Stimulated activated naive CD4-positive, alpha-beta T cell treated with Interleukin-2 at 50 U/mL for 16 hours (primary cell): ENCODE results near the gene SLC16A1.
"Not testable (repeated sequence)": the region's sequence is repeated elsewhere in the genome, so short reads cannot be mapped to it uniquely, and the experiment has no call there.

Experiments
- DNase-seq: peaks from one replicate; lab custom pipeline; 2025; lab: John Stamatoyannopoulos, UW

Gene SLC16A1

DNA sequence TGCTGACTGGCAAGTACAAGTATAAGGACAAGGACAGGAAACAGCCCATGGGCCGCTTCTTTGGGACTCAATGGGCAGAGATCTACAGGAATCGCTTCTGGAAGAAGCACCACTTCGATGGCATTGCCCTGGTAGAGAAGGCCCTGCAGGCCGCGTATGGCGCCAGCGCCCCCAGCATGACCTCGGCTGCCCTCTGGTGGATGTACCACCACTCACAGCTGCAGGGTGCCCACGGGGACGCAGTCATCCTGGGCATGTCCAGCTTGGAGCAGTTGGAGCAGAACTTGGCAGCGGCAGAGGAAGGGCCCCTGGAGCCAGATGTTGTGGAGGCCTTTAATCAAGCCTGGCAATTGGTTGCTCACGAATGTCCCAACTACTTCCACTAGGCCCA, 32.0 kb downstream of the SLC16A1 start:
- DNase-seq, result no peak

GRCh38 chr1:112923234-112923958, 32.6 kb downstream of the SLC16A1 start:
- DNase-seq, result no peak

GRCh38 chr1:112911506-112912220, 44.3 kb downstream of the SLC16A1 start:
- no peak for DNase-seq

GRCh38 chr1:112909847-112910246, 46.1 kb downstream of the SLC16A1 start:
- DNase-seq, result no peak

DNA sequence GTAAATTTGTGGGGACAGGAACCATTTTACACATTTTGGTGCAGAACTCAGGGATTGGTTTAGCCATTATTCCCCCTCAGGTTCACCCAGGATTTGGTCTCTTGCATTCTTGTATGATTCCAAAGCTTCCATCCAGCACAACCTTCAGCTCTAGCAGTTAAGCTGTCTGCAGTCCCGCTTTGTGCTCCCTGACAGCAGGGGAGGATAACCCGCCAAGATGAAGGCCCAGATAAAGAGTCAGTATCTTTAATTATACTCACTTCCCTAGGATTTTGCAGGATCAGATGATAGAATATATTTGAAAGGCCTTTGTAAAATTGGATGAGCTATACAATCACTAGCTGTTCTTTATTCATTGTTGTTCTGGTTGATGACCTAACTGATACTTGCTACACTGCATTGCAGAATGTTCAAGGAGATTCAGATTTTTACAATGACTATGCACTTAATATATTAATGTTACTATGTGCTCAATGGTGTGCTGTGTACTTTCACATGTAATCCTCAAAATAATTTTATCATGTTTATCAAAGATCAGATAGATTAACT, 49.8 kb downstream of the SLC16A1 start:
- no peak for DNase-seq

GRCh38 chr1:112905395-112906149, 50.4 kb downstream of the SLC16A1 start:
- no peak for DNase-seq

GRCh38 chr1:112904831-112905261, 51.1 kb downstream of the SLC16A1 start:
- no peak for DNase-seq

- peak; percentile 61 for DNase-seq
Measured at GRCh38 chr1:112904071-112904830, 51.7 kb downstream of the SLC16A1 start.

GRCh38 chr1:112902221-112902620, 53.8 kb downstream of the SLC16A1 start:
- no peak for DNase-seq

GRCh38 chr1:112901387-112901786, 54.6 kb downstream of the SLC16A1 start:
- no peak for DNase-seq

- no peak for DNase-seq
Measured at GRCh38 chr1:112896783-112897182, 59.2 kb downstream of the SLC16A1 start.

GRCh38 chr1:112894561-112895011, 61.4 kb downstream of the SLC16A1 start:
- DNase-seq, result no peak

GRCh38 chr1:112894010-112894292, 62.0 kb downstream of the SLC16A1 start:
- no peak for DNase-seq

GRCh38 chr1:112893288-112894009, 62.5 kb downstream of the SLC16A1 start:
- no peak for DNase-seq

DNA sequence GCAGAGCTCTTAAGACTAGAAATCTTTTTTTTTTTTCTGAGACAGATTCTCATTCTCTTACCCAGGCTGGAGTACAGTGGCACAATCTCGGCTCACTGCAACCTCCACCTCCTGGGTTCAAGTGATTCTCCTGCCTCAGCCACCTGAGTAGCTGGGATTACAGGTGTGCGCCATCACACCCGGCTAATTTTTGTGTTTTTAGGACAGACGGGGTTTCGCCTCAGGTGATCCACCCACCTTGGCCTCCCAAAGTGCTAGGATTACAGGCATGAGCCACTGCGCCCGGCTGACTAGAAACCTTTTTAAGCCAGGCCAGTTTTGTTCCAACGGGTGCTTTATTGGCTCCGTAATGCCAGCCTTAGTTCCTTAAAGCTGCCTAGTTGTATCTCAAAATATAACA, 66.1 kb downstream of the SLC16A1 start:
- DNase-seq, result not testable (repeated sequence)

- DNase-seq, result no peak
Measured at GRCh38 chr1:112889052-112889768, 66.8 kb downstream of the SLC16A1 start.

DNA sequence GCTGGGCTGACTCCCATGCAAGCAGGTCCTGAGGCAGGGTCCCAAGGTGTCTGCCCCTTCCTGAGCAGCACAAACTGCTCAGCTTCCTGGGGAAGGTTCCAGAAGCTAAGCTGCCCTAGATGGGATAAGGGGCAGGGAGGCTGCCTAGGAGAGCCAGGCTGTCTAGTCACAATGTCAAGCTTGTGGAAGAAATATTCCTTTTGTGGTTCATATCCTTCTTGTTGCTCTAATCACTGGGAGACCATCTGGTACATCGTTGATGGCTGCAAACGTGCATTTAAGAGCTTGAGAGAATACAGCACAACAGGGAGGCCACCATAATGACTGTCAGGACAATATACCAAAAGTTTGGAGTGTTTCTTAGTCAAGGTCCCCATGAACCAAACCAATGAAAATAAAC, 67.4 kb downstream of the SLC16A1 start:
- DNase-seq, result no peak

DNA sequence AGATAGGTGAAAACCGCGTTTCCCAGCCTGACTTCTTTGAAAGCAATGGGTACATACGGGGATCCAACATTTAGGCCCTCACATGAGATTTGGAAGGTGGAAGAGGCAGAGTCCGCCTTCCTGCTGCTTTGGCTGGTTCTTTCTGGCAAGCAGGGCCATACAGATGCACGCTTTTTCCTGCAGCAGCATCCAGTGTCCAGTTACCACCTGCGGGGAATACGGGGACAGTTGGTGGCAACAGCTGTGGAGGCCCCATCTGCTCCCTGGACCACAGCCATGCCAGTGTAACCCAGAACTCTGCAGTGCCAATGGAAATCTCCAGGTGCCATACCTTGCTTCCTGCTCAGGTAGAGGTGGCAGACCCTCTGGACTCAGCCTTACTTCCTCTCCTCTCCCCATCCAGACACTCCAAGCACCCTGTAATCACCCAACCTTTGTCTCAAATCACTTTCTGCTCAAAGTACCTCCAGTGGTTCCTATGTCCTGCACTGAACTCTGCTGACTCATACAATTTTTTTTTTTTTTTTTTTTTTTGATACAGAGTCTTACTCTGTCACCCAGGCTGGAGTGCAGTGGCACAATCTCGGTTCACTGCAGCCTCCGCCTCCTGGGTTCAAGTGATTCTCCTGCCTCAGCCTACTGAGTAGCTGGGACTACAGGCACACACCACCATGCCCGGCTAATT, 68.3 kb downstream of the SLC16A1 start:
- no peak for DNase-seq

DNA sequence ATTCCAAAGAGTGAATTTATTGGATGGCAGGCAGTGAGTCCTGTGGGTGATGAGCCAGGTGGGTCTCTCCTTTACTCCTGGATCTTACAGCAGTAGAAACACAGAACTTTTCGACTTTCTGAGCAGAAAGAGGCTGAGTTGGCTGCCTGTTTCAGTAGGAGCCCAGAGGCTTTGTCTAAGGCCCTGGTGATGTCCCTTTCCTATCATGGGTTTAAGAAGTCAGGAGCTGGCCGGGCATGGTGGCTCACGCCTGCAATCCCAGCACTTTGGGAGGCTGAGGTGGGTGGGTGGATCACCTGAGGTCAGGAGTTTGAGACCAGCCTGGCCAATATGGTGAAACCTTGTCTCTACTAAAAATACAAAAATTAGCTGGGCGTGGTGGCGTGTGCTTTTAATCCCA, 71.0 kb downstream of the SLC16A1 start:
- DNase-seq, result not testable (repeated sequence)

GRCh38 chr1:112882271-112882744, 73.7 kb downstream of the SLC16A1 start:
- DNase-seq, result no peak
